COLO668 (cell line): ENCODE data around the gene RTP5.

Experiments
- DNase-seq: peaks from one replicate; lab custom pipeline; 2025; ENCODE audit not compliant: unreplicated experiment; lab: John Stamatoyannopoulos, UW

RTP5 gene

GRCh38 chr2:241886840-241887447 is 17.4 kb downstream of the RTP5 start:
- DNase-seq = no peak

GRCh38 chr2:241887806-241888522 is 18.4 kb downstream of the RTP5 start:
- DNase-seq = no peak

- DNase-seq = no peak
Observed at GRCh38 chr2:241888641-241889040, 19.1 kb downstream of the RTP5 start.

GRCh38 chr2:241890524-241891235 is 21.2 kb downstream of the RTP5 start:
- DNase-seq = peak; percentile 56

- no peak for DNase-seq
Observed at GRCh38 chr2:241891315-241891987, 21.9 kb downstream of the RTP5 start.

GRCh38 chr2:241891988-241892298 is 22.4 kb downstream of the RTP5 start:
- no peak for DNase-seq

- DNase-seq = no peak
Observed at GRCh38 chr2:241892299-241893137, 23.0 kb downstream of the RTP5 start.

- no peak for DNase-seq
Observed at GRCh38 chr2:241893265-241893664, 23.7 kb downstream of the RTP5 start.

- no peak for DNase-seq
Observed at GRCh38 chr2:241894056-241894641, 24.6 kb downstream of the RTP5 start.

- DNase-seq = no peak
Observed at GRCh38 chr2:241894681-241895426, 25.3 kb downstream of the RTP5 start.

GRCh38 chr2:241895427-241895711 is 25.8 kb downstream of the RTP5 start:
- DNase-seq = no peak

- no peak for DNase-seq
Observed at GRCh38 chr2:241895712-241896641, 26.4 kb downstream of the RTP5 start.

GRCh38 chr2:241896746-241897201 is 27.2 kb downstream of the RTP5 start:
- DNase-seq = no peak

GRCh38 chr2:241897231-241897916 is 27.8 kb downstream of the RTP5 start:
- DNase-seq = no peak

- peak; percentile 14 for DNase-seq
Observed at GRCh38 chr2:241898463-241899270, 29.1 kb downstream of the RTP5 start.

GRCh38 chr2:241900251-241901017 is 30.9 kb downstream of the RTP5 start:
- DNase-seq = no peak

GRCh38 chr2:241901018-241901380 is 31.5 kb downstream of the RTP5 start:
- DNase-seq = no peak
